Keratinocyte (primary cell): ENCODE measurements around the gene TLR4.

Source experiments
- CTCF ChIP-seq, 3 experiments: IDR thresholded peaks in 1 of 3; conservative IDR thresholded peaks in 1 of 3; optimal IDR thresholded peaks in 1 of 3; 2 replicates in 2 of 3; 3 replicates in 1 of 3; pipeline versions ENCODE3 to v1.5.1; 2011; ENCODE audit warnings: low read length in 3 of 3, mild to moderate bottlenecking in 3 of 3, moderate library complexity in 2 of 3, control low read depth in 1 of 3, inconsistent platforms in 1 of 3; ENCODE audit not compliant: insufficient read depth in 2 of 3; ENCODE audit errors: extremely low read depth in 1 of 3
- EZH2 ChIP-seq: IDR thresholded peaks from one replicate; pipeline ENCODE4 v1.6.1; 2012; ENCODE audit warnings: inconsistent platforms, mild to moderate bottlenecking, low read length, moderate library complexity

DNA sequence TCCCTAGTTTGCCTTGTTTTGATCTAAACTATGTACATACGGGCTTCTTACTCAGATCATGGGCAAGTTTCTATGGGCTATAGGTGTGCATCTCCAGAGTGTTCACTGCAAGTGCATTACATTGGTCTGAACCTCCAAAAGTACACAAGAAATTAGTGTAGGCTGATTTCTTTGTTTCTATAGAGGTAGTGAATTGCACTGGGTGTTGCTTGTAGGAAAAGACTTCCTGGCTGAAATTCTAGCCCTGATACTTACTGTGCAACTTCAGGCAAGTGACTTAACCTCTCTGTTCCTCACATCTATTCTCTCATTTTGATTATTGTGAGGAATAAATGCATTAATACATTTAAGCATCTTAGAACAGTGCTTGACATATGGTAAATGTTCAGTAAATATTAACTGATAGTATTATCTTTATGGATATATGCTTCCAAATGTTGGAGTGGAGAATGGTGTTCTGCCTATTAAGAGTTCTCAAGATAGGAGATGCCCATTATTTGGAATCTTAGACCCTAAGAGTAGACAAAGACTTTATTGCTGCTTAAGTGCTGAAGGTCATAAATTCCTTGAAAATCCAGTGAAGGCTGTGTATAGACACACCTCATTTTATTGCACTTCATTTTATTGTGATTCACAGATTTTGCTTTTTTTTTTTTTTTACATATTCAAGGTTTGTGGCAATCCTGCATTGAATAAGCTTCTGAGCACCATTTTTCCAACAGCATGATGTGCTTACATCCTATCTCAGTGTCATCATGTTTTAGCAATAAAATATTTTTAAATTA, 38.4 kb upstream of the TLR4 start:
- TF ChIP-seq CTCF (optimal IDR thresholded peaks at IDR 0.05 in 1 of 3, IDR thresholded peaks at IDR 0.05 in 1 of 3, conservative IDR thresholded peaks at IDR 0.05 in 1 of 3; ENCODE audit: extremely low read depth in 1 of 3, insufficient read depth in 2 of 3, low read length in 3 of 3): no peak
- TF ChIP-seq EZH2: no peak
